Kasumi-1 (cell line): ENCODE results near the gene SPATA31C2.
"Not testable (repeated sequence)": the region's sequence is repeated elsewhere in the genome, so short reads cannot be mapped to it uniquely, and the experiment has no call there.

ENCODE experiments used
- DNase-seq, 2 experiments: peaks; one replicate each; lab custom pipeline; 2025; lab: John Stamatoyannopoulos, UW

SPATA31C2 gene

GRCh38 chr9:88138375-88138774 is at the start of gene SPATA31C2:
Gene SPATA31C2, minus strand, starts transcription at chr9:88138475. Its CDS starts 29 bp downstream, at chr9:88138446.
- not testable (repeated sequence) for DNase-seq

- DNase-seq: no peak
Observed at GRCh38 chr9:88187631-88188030, 49.4 kb upstream of the SPATA31C2 start.

GRCh38 chr9:88186495-88187110 is 48.3 kb upstream of the SPATA31C2 start:
- DNase-seq: no peak

GRCh38 chr9:88184976-88185375 is 46.7 kb upstream of the SPATA31C2 start:
- DNase-seq: no peak

- no peak for DNase-seq
Observed at GRCh38 chr9:88183798-88184495, 45.7 kb upstream of the SPATA31C2 start.

GRCh38 chr9:88182501-88182900 is 44.2 kb upstream of the SPATA31C2 start:
- no peak for DNase-seq

GRCh38 chr9:88180081-88180765 is 41.9 kb upstream of the SPATA31C2 start:
- no peak for DNase-seq

GRCh38 chr9:88179062-88179521 is 40.8 kb upstream of the SPATA31C2 start:
- no peak for DNase-seq

GRCh38 chr9:88178641-88179040 is 40.4 kb upstream of the SPATA31C2 start:
- DNase-seq: no peak

- DNase-seq: no peak
Observed at GRCh38 chr9:88177371-88177770, 39.1 kb upstream of the SPATA31C2 start.

GRCh38 chr9:88174324-88174723 is 36.0 kb upstream of the SPATA31C2 start:
- no peak for DNase-seq

GRCh38 chr9:88173378-88173999 is 35.2 kb upstream of the SPATA31C2 start:
- peak; percentile 76 to 91 for DNase-seq

- no peak for DNase-seq
Observed at GRCh38 chr9:88169700-88170099, 31.4 kb upstream of the SPATA31C2 start.

GRCh38 chr9:88168564-88168963 is 30.3 kb upstream of the SPATA31C2 start:
- DNase-seq: no peak

- DNase-seq: no peak
Observed at GRCh38 chr9:88166660-88167059, 28.4 kb upstream of the SPATA31C2 start.

GRCh38 chr9:88164850-88165249 is 26.6 kb upstream of the SPATA31C2 start:
- no peak for DNase-seq

- no peak for DNase-seq
Observed at GRCh38 chr9:88161144-88161543, 22.9 kb upstream of the SPATA31C2 start.

GRCh38 chr9:88143957-88144625 is 5.8 kb upstream of the SPATA31C2 start:
- no peak for DNase-seq

- DNase-seq: no peak
Observed at GRCh38 chr9:88143179-88143578, 4.9 kb upstream of the SPATA31C2 start.

GRCh38 chr9:88133552-88133951 is 4.7 kb downstream of the SPATA31C2 start:
- not testable (repeated sequence) for DNase-seq

GRCh38 chr9:88129556-88129955 is 8.7 kb downstream of the SPATA31C2 start:
- not testable (repeated sequence) for DNase-seq
